Glutamatergic neuron (in vitro differentiated cells): ENCODE measurements around the gene TCF3. TPM values are rescaled to one million over a fixed set of nuclear protein-coding genes. Genes with fewer than 3 reads are reported as not detected.

Experiments
- DNase-seq: peaks from one replicate; pipeline ENCODE4 v3.0.0; 2022
- H3K27ac Mint-ChIP-seq: one replicate; pipeline ENCODE4 v1.8.0; 2020; ENCODE audit warnings: mild to moderate bottlenecking, mixed read lengths, inconsistent platforms; ENCODE audit not compliant: unreplicated experiment
- H3K27me3 Mint-ChIP-seq: one replicate; pipeline ENCODE4 v1.8.0; 2020; ENCODE audit warnings: mild to moderate bottlenecking, moderate library complexity, mixed read lengths, inconsistent platforms; ENCODE audit not compliant: unreplicated experiment
- H3K36me3 Mint-ChIP-seq: one replicate; pipeline ENCODE4 v1.8.0; 2020; ENCODE audit warnings: mild to moderate bottlenecking, mixed read lengths, inconsistent platforms; ENCODE audit not compliant: unreplicated experiment
- H3K4me1 Mint-ChIP-seq: one replicate; pipeline ENCODE4 v1.8.0; 2020; ENCODE audit warnings: mild to moderate bottlenecking, low read depth, mixed read lengths, inconsistent platforms; ENCODE audit not compliant: unreplicated experiment
- H3K4me3 Mint-ChIP-seq: one replicate; pipeline ENCODE4 v1.8.0; 2020; ENCODE audit warnings: mild to moderate bottlenecking, mixed read lengths, inconsistent platforms; ENCODE audit not compliant: unreplicated experiment
- H3K9me3 Mint-ChIP-seq: one replicate; pipeline ENCODE4 v1.8.0; 2020; ENCODE audit warnings: mild to moderate bottlenecking, moderate library complexity, mixed read lengths, inconsistent platforms; ENCODE audit not compliant: unreplicated experiment
- CTCF ChIP-seq: fragments of 200-600 bp; sonication (generic); IDR thresholded peaks from one replicate; pipeline ENCODE4 v1.5.0; 2021; ENCODE audit not compliant: partially characterized antibody, unreplicated experiment
- total RNA-seq: library from RNA; stranded (reverse); fragmentation: NEBNext Ultra II Directional; extraction: Animal tissue kit (Norgen Biotek cat#: 25700); gene quantifications from one replicate; pipeline ENCODE4 v1.2.1, GENCODE V29; 2021; ENCODE audit not compliant: unreplicated experiment

Gene TCF3
- total RNA-seq, 1 donor from 2014 or later, result 249 TPM

- peak; percentile 11 for TF ChIP-seq CTCF
- Mint-ChIP-seq H3K4me1 (peaks cover 2% of the 10 kb centered on the region), H3K36me3 (no peaks in the 10 kb centered on the region), H3K9me3 (peaks cover 16% of the 10 kb centered on the region), H3K4me3 (no peak overlapping the region), H3K27ac (peak overlapping the region; percentile 87), H3K27me3 (peaks cover 19% of the 10 kb centered on the region)
- no peak for DNase-seq
Observed at GRCh38 chr19:1618157-1619093, 34.0 kb downstream of the TCF3 start.

- no peak for DNase-seq
- Mint-ChIP-seq H3K9me3 (peaks cover 11% of the 10 kb centered on the region), H3K4me1 (no peaks in the 10 kb centered on the region), H3K4me3 (peak overlapping the region; percentile 7), H3K27me3 (peaks cover 14% of the 10 kb centered on the region), H3K27ac (peak overlapping the region; percentile 54), H3K36me3 (no peaks in the 10 kb centered on the region)
- no peak for TF ChIP-seq CTCF
Observed at GRCh38 chr19:1616875-1617274, 35.5 kb downstream of the TCF3 start.

- H3K4me1 Mint-ChIP-seq, result no peaks in the 10 kb centered on the region
- H3K4me3 Mint-ChIP-seq, result peak overlapping the region; percentile 7
- no peak for DNase-seq
- no peak for TF ChIP-seq CTCF
- peaks cover 14% of the 10 kb centered on the region for H3K27me3 Mint-ChIP-seq
- peaks cover 11% of the 10 kb centered on the region for H3K9me3 Mint-ChIP-seq
- H3K36me3 Mint-ChIP-seq, result no peaks in the 10 kb centered on the region
- no peak overlapping the region for H3K27ac Mint-ChIP-seq
Observed at GRCh38 chr19:1616396-1616795, 36.0 kb downstream of the TCF3 start.

- no peak for TF ChIP-seq CTCF
- no peak overlapping the region for H3K4me3 Mint-ChIP-seq
- peaks cover 16% of the 10 kb centered on the region for H3K27me3 Mint-ChIP-seq
- H3K4me1 Mint-ChIP-seq, result no peaks in the 10 kb centered on the region
- H3K9me3 Mint-ChIP-seq, result peaks cover 15% of the 10 kb centered on the region
- no peak for DNase-seq
- H3K36me3 Mint-ChIP-seq, result no peaks in the 10 kb centered on the region
- H3K27ac Mint-ChIP-seq, result no peak overlapping the region
Observed at GRCh38 chr19:1615156-1615765, 37.2 kb downstream of the TCF3 start.
